Activated naive CD4-positive, alpha-beta T cell treated with anti-CD3 and anti-CD28 coated beads, Interleukin-2, amount 50 U/mL, for 72 hours (primary cell): ENCODE results near the gene BCL7C. TPM values are rescaled to one million over a fixed set of nuclear protein-coding genes. Genes with fewer than 3 reads are reported as not detected.

Source experiments
- ATAC-seq, 2 donors: fragments of 150-1000 bp; cut with Tn5 transposase; 2 replicates each; pipeline ENCODE4 v1.10.0; 2021; ENCODE audit warnings: mild to moderate bottlenecking in 2 of 2, moderate library complexity in 2 of 2
- DNase-seq, 2 donors: peaks; one replicate each; pipeline ENCODE4 v3.0.0; 2021 to 2022; ENCODE audit warnings: low spot score in 2 of 2
- H3K27ac Mint-ChIP-seq, 2 donors: one replicate each; pipeline ENCODE4 v1.8.0; 2022; ENCODE audit warnings: mild to moderate bottlenecking in 2 of 2, mixed read lengths in 2 of 2
- H3K36me3 Mint-ChIP-seq, 2 donors: one replicate each; pipeline ENCODE4 v1.8.0; 2022; ENCODE audit warnings: mixed read lengths in 2 of 2
- H3K9me3 Mint-ChIP-seq, 2 donors: one replicate each; pipeline ENCODE4 v1.8.0; 2022; ENCODE audit warnings: mixed read lengths in 2 of 2
- total RNA-seq, 2 donors: library from RNA; stranded (reverse); gene quantifications; one replicate each; pipeline ENCODE4 v1.2.3, GENCODE V29; 2022

BCL7C gene
- total RNA-seq, 2 donors from 2014 or later = 27.3 to 45.9 TPM

GRCh38 chr16:30858829-30859423 is 35.0 kb downstream of the BCL7C start:
- ATAC-seq (no peak), DNase-seq (no peak)
- H3K9me3 Mint-ChIP-seq = no peaks in the 10 kb centered on the region
- H3K36me3 Mint-ChIP-seq = no peaks in the 10 kb centered on the region
- H3K27ac Mint-ChIP-seq = no peak overlapping the region

- Mint-ChIP-seq H3K9me3 (no peaks in the 10 kb centered on the region), H3K27ac (no peak overlapping the region), H3K36me3 (no peaks in the 10 kb centered on the region)
- no peak for ATAC-seq
- DNase-seq = no peak
These were observed 35.8 kb downstream of the BCL7C start for GRCh38 chr16:30858111-30858495.

- DNase-seq (no peak), ATAC-seq (no peak)
- no peaks in the 10 kb centered on the region for H3K36me3 Mint-ChIP-seq
- H3K27ac Mint-ChIP-seq = no peak overlapping the region
- no peaks in the 10 kb centered on the region for H3K9me3 Mint-ChIP-seq
These were observed 40.1 kb downstream of the BCL7C start for GRCh38 chr16:30853758-30854157.

GRCh38 chr16:30850246-30850645 is 43.6 kb downstream of the BCL7C start:
- Mint-ChIP-seq H3K9me3 (no peaks in the 10 kb centered on the region), H3K36me3 (no peaks in the 10 kb centered on the region), H3K27ac (no peak overlapping the region)
- ATAC-seq = peak in 1 of 2 donors; percentile 31
- no peak for DNase-seq

GRCh38 chr16:30846649-30847402 is 47.1 kb downstream of the BCL7C start:
- DNase-seq (no peak), ATAC-seq (no peak)
- Mint-ChIP-seq H3K9me3 (no peaks in the 10 kb centered on the region), H3K27ac (no peak overlapping the region), H3K36me3 (no peaks in the 10 kb centered on the region)

GRCh38 chr16:30844671-30845449 is 49.0 kb downstream of the BCL7C start:
- peak overlapping the region; percentile 15 to 81 for H3K27ac Mint-ChIP-seq
- no peaks in the 10 kb centered on the region for H3K36me3 Mint-ChIP-seq
- DNase-seq = peak; percentile 76 to 89

GRCh38 chr16:30844346-30844670 is 49.6 kb downstream of the BCL7C start:
- ATAC-seq (no peak), DNase-seq (no peak)
- H3K9me3 Mint-ChIP-seq = no peaks in the 10 kb centered on the region
- no peaks in the 10 kb centered on the region for H3K36me3 Mint-ChIP-seq
- H3K27ac Mint-ChIP-seq = peak overlapping the region in 1 of 2 donors; percentile 81

More at GRCh38 chr16:30844671-30845449, 49.0 kb downstream of the BCL7C start:
- peak; percentile 94 to 97 for ATAC-seq
- H3K9me3 Mint-ChIP-seq = no peaks in the 10 kb centered on the region

- no peaks in the 10 kb centered on the region for H3K36me3 Mint-ChIP-seq
- ATAC-seq (no peak), DNase-seq (no peak)
- H3K27ac Mint-ChIP-seq = no peak overlapping the region
- H3K9me3 Mint-ChIP-seq = no peaks in the 10 kb centered on the region
These were observed 50.4 kb downstream of the BCL7C start for GRCh38 chr16:30843501-30843900.

- no peak for ATAC-seq
- peak overlapping the region in 1 of 2 donors; percentile 88 for H3K27ac Mint-ChIP-seq
- H3K9me3 Mint-ChIP-seq = no peaks in the 10 kb centered on the region
- no peak for DNase-seq
- no peaks in the 10 kb centered on the region for H3K36me3 Mint-ChIP-seq
These were observed 50.9 kb downstream of the BCL7C start for GRCh38 chr16:30842971-30843370.

- Mint-ChIP-seq H3K9me3 (no peaks in the 10 kb centered on the region), H3K27ac (no peak overlapping the region), H3K36me3 (no peaks in the 10 kb centered on the region)
- ATAC-seq = no peak
- no peak for DNase-seq
These were observed 52.5 kb downstream of the BCL7C start for GRCh38 chr16:30841332-30841731.

- ATAC-seq (no peak), DNase-seq (no peak)
- H3K9me3 Mint-ChIP-seq = no peaks in the 10 kb centered on the region
- H3K27ac Mint-ChIP-seq = no peak overlapping the region
- H3K36me3 Mint-ChIP-seq = no peaks in the 10 kb centered on the region
These were observed 53.3 kb downstream of the BCL7C start for GRCh38 chr16:30840611-30841010.

- H3K27ac Mint-ChIP-seq = peak overlapping the region in 1 of 2 donors; percentile 3
- DNase-seq (no peak), ATAC-seq (no peak)
- H3K9me3 Mint-ChIP-seq = no peaks in the 10 kb centered on the region
- no peaks in the 10 kb centered on the region for H3K36me3 Mint-ChIP-seq
These were observed 54.2 kb downstream of the BCL7C start for GRCh38 chr16:30839523-30840227.

- ATAC-seq = no peak
These were observed 54.9 kb downstream of the BCL7C start for GRCh38 chr16:30838876-30839471.

GRCh38 chr16:30837904-30838303 is 56.0 kb downstream of the BCL7C start:
- Mint-ChIP-seq H3K9me3 (no peaks in the 10 kb centered on the region), H3K27ac (no peak overlapping the region), H3K36me3 (no peaks in the 10 kb centered on the region)
- no peak for ATAC-seq
- DNase-seq = no peak

More at GRCh38 chr16:30838876-30839471, 54.9 kb downstream of the BCL7C start:
- Mint-ChIP-seq H3K9me3 (no peaks in the 10 kb centered on the region), H3K27ac (no peak overlapping the region), H3K36me3 (no peaks in the 10 kb centered on the region)
- DNase-seq = no peak
